ENCODE measurements around the gene UBASH3B. TPM values are rescaled to one million over a fixed set of nuclear protein-coding genes. Genes with fewer than 3 reads are reported as not detected.
"Not testable (repeated sequence)": the region's sequence is repeated elsewhere in the genome, so short reads cannot be mapped to it uniquely, and the experiment has no call there.

Gene UBASH3B
- total RNA-seq, 2 experiments from 2014 or later, result 54.7 to 73.0 TPM

DNA sequence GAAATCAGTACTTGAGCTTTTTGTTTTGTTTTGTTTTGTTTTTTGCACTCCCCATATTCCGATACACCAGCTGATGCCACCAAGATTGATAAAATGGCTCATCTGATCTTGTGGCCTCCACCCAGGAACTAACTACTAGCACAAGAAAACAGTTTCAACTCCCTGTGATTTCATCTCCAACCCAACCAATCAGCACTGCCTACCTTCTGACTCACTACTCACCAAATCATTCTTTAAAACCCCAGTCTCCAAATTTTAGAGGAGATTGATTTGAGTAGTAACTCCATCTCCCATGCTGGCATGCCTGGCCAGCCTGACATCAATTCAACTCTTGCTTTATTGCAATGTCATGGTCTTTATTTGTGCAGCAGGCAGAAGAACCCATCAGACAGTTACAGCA is 166.7 kb downstream of the UBASH3B start:
- no peaks in the 10 kb centered on the region for H3K79me2 ChIP-seq (ENCODE audit: insufficient read depth, low read depth, low read length)
- no peaks in the 10 kb centered on the region for H3K4me1 ChIP-seq (ENCODE audit: insufficient read depth, low read length, poor library complexity, severe bottlenecking)
- H3K9me2 ChIP-seq (ENCODE audit: insufficient read depth, low read length), result no peaks in the 10 kb centered on the region
- TF ChIP-seq, protein P1, sequence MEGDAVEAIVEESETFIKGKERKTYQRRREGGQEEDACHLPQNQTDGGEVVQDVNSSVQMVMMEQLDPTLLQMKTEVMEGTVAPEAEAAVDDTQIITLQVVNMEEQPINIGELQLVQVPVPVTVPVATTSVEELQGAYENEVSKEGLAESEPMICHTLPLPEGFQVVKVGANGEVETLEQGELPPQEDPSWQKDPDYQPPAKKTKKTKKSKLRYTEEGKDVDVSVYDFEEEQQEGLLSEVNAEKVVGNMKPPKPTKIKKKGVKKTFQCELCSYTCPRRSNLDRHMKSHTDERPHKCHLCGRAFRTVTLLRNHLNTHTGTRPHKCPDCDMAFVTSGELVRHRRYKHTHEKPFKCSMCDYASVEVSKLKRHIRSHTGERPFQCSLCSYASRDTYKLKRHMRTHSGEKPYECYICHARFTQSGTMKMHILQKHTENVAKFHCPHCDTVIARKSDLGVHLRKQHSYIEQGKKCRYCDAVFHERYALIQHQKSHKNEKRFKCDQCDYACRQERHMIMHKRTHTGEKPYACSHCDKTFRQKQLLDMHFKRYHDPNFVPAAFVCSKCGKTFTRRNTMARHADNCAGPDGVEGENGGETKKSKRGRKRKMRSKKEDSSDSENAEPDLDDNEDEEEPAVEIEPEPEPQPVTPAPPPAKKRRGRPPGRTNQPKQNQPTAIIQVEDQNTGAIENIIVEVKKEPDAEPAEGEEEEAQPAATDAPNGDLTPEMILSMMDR (conservative IDR thresholded peaks at IDR 0.05; ENCODE audit: low read length), result no peak
- TF ChIP-seq EZH2phosphoT487 (IDR thresholded peaks at IDR 0.05; ENCODE audit: borderline replicate concordance, low read depth, low read length), result no peak
- no peak overlapping the region for H3K4me3 ChIP-seq (ENCODE audit: low read depth, low read length, poor library complexity, severe bottlenecking)
- no peak overlapping the region for H3K27ac ChIP-seq (ENCODE audit: low read depth, low read length, poor library complexity, severe bottlenecking)
- no TSS peak for BruUV-seq (replicated peaks)
- H2AFZ ChIP-seq (ENCODE audit: low read length), result no peak overlapping the region
- intact Hi-C loops (cut with micrococcal nuclease; ENCODE audit: unreplicated experiment), result no loop called here
- H3K36me3 ChIP-seq (ENCODE audit: insufficient read depth, low read length), result no peaks in the 10 kb centered on the region
- POLR2A ChIA-PET, result interaction anchor here (1.1 to 1.6 kb wide), 2 partner anchors 30 to 209 kb away, joined by 3 to 4 read pairs; no protein-coding TSS in a partner anchor
- no peaks in the 10 kb centered on the region for H4K20me1 ChIP-seq (ENCODE audit: insufficient read depth, low read length)
- no peak for DNase-seq (ENCODE audit: low spot score)
- H3K9me3 ChIP-seq (ENCODE audit: low read length), result peaks cover 15% of the 10 kb centered on the region; the same call in 1 of the 2 replicates
- CTCF ChIA-PET (ENCODE audit: unreplicated experiment), result no interaction called here
- no peak overlapping the region for H3K4me2 ChIP-seq (ENCODE audit: low read length)

- no peak overlapping the region for H3K4me2 ChIP-seq (ENCODE audit: low read length)
- BruUV-seq (replicated peaks), result no TSS peak
- no peak overlapping the region for H3K27ac ChIP-seq (ENCODE audit: low read depth, low read length, poor library complexity, severe bottlenecking)
- DNase-seq (ENCODE audit: low spot score), result no peak
- H4K20me1 ChIP-seq (ENCODE audit: insufficient read depth, low read length), result no peaks in the 10 kb centered on the region
- no peaks in the 10 kb centered on the region for H3K79me2 ChIP-seq (ENCODE audit: insufficient read depth, low read depth, low read length)
- H3K4me1 ChIP-seq (ENCODE audit: insufficient read depth, low read length, poor library complexity, severe bottlenecking), result no peaks in the 10 kb centered on the region
- POLR2A ChIA-PET, result no interaction called here
- no peak overlapping the region for H2AFZ ChIP-seq (ENCODE audit: low read length)
- no peak for TF ChIP-seq EZH2phosphoT487 (IDR thresholded peaks at IDR 0.05; ENCODE audit: borderline replicate concordance, low read depth, low read length)
- peaks cover 15% of the 10 kb centered on the region; the same call in 1 of the 2 replicates for H3K9me3 ChIP-seq (ENCODE audit: low read length)
- no peaks in the 10 kb centered on the region for H3K9me2 ChIP-seq (ENCODE audit: insufficient read depth, low read length)
- intact Hi-C loops (cut with micrococcal nuclease; ENCODE audit: unreplicated experiment), result no loop called here
- H3K36me3 ChIP-seq (ENCODE audit: insufficient read depth, low read length), result no peaks in the 10 kb centered on the region
- H3K4me3 ChIP-seq (ENCODE audit: low read depth, low read length, poor library complexity, severe bottlenecking), result no peak overlapping the region
- CTCF ChIA-PET (ENCODE audit: unreplicated experiment), result no interaction called here
Observed at GRCh38 chr11:122823564-122823963, 168.0 kb downstream of the UBASH3B start.

DNA sequence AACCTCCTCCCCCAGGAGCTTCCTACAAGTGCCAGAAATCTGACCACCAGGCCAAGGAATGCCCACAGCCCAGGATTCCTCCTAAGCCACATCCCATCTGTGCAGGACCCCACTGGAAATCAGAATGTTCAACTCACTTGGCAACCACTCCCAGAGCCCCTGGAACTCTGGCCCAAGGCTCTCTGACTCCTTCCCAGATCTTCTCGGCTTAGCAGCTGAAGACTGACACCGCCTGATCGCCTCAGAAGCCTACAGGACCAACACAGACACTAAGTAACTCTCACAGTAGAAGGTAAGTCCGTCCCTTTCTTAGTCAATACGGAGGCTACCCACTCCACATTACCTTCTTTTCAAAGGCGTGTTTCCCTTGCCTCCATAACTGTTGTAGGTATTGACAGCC is 173.8 kb downstream of the UBASH3B start:
- H3K79me2 ChIP-seq (ENCODE audit: insufficient read depth, low read depth, low read length); BruUV-seq (replicated peaks); H3K4me1 ChIP-seq (ENCODE audit: insufficient read depth, low read length, poor library complexity, severe bottlenecking); H4K20me1 ChIP-seq (ENCODE audit: insufficient read depth, low read length); H3K9me2 ChIP-seq (ENCODE audit: insufficient read depth, low read length); H3K9me3 ChIP-seq (ENCODE audit: low read length); POLR2A ChIA-PET; H3K27ac ChIP-seq (ENCODE audit: low read depth, low read length, poor library complexity, severe bottlenecking); H2AFZ ChIP-seq (ENCODE audit: low read length); CTCF ChIA-PET (ENCODE audit: unreplicated experiment); intact Hi-C loops (cut with micrococcal nuclease; ENCODE audit: unreplicated experiment); DNase-seq (ENCODE audit: low spot score); H3K36me3 ChIP-seq (ENCODE audit: insufficient read depth, low read length); H3K4me2 ChIP-seq (ENCODE audit: low read length); H3K4me3 ChIP-seq (ENCODE audit: low read depth, low read length, poor library complexity, severe bottlenecking): not testable (repeated sequence)

DNA sequence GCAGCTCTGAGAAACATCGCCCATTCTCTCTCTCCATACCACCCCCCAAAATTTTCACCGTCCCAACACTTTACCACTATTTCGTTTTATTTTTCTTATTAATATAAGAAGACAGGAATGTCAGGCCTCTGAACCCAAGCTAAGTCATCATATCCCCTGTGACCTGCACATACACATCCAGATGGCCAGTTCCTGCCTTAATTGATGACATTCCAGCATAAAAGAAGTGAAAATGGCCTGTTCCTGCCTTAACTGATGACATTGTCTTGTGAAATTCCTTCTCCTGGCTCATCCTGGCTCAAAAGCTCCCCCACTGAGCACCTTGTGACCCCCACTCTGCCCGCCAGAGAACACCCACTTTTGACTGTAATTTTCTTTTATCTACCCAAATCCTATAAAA is 176.8 kb downstream of the UBASH3B start:
- H3K9me3 ChIP-seq (ENCODE audit: low read length); BruUV-seq (replicated peaks); H3K79me2 ChIP-seq (ENCODE audit: insufficient read depth, low read depth, low read length); H4K20me1 ChIP-seq (ENCODE audit: insufficient read depth, low read length); H3K9me2 ChIP-seq (ENCODE audit: insufficient read depth, low read length); H3K4me1 ChIP-seq (ENCODE audit: insufficient read depth, low read length, poor library complexity, severe bottlenecking); H3K4me2 ChIP-seq (ENCODE audit: low read length); H2AFZ ChIP-seq (ENCODE audit: low read length); intact Hi-C loops (cut with micrococcal nuclease; ENCODE audit: unreplicated experiment); POLR2A ChIA-PET; H3K4me3 ChIP-seq (ENCODE audit: low read depth, low read length, poor library complexity, severe bottlenecking); CTCF ChIA-PET (ENCODE audit: unreplicated experiment); DNase-seq (ENCODE audit: low spot score); H3K36me3 ChIP-seq (ENCODE audit: insufficient read depth, low read length); H3K27ac ChIP-seq (ENCODE audit: low read depth, low read length, poor library complexity, severe bottlenecking): not testable (repeated sequence)

Data from OCI-LY7 (cell line).